Liver (tissue), 9 donors: ENCODE results near the gene NACA. TPM values are rescaled to one million over a fixed set of nuclear protein-coding genes. Genes with fewer than 3 reads are reported as not detected.
A peak's percentile ranks its signal among the peaks of the same experiment; 100 is the strongest.

Experiments
- DNase-seq: peaks from one replicate; pipeline ENCODE4 v3.0.0-alpha.2; 2017; ENCODE audit warnings: low spot score
- H3K27ac ChIP-seq, 2 donors: one replicate each; pipeline ENCODE4 v1.7.0; 2013; ENCODE audit warnings: inconsistent platforms in 2 of 2, low read length in 2 of 2, control low read depth in 1 of 2, low read depth in 1 of 2, mild to moderate bottlenecking in 1 of 2
- H3K27me3 ChIP-seq, 4 donors: one replicate each; pipeline versions ENCODE4 v1.6.1 to v1.7.0; 2013; ENCODE audit warnings: low read length in 3 of 4, inconsistent platforms in 1 of 4, mild to moderate bottlenecking in 1 of 4, moderate library complexity in 1 of 4; ENCODE audit not compliant: control insufficient read depth in 4 of 4, insufficient read depth in 4 of 4
- H3K36me3 ChIP-seq, 4 donors: one replicate each; pipeline versions ENCODE4 v1.6.1 to v1.7.0; 2013; ENCODE audit warnings: low read length in 3 of 4, mild to moderate bottlenecking in 3 of 4, low read depth in 1 of 4, moderate library complexity in 1 of 4; ENCODE audit not compliant: control insufficient read depth in 4 of 4, insufficient read depth in 3 of 4
- H3K4me1 ChIP-seq, 4 donors: one replicate each; pipeline versions ENCODE4 v1.6.1 to v1.7.0; 2013; ENCODE audit warnings: low read length in 3 of 4, mild to moderate bottlenecking in 3 of 4, moderate library complexity in 1 of 4; ENCODE audit not compliant: control insufficient read depth in 4 of 4, insufficient read depth in 4 of 4
- H3K4me3 ChIP-seq, 3 donors: one replicate each; pipeline versions ENCODE4 v1.6.1 to v1.7.0; 2013; ENCODE audit warnings: low read length in 3 of 3, control low read depth in 1 of 3, low read depth in 1 of 3, mild to moderate bottlenecking in 1 of 3
- H3K9ac ChIP-seq, 2 donors: one replicate each; pipeline ENCODE4 v1.7.0; 2013; ENCODE audit warnings: low read length in 2 of 2, mild to moderate bottlenecking in 2 of 2, moderate library complexity in 2 of 2, control low read depth in 1 of 2, low read depth in 1 of 2
- H3K9me3 ChIP-seq, 4 donors: one replicate each; pipeline versions ENCODE4 v1.6.1 to v1.7.0; 2013; ENCODE audit warnings: low read length in 3 of 4; ENCODE audit not compliant: control insufficient read depth in 4 of 4
- ATF3 ChIP-seq: IDR thresholded peaks from 2 replicates; pipeline ENCODE4 v1.6.1; 2016; ENCODE audit warnings: antibody characterized with exemption
- CTCF ChIP-seq: fragments of 150-350 bp; IDR thresholded peaks from 2 replicates; pipeline ENCODE4 v1.5.1; 2017; ENCODE audit warnings: improper control_type of control experiment, low read depth, low read length; ENCODE audit not compliant: missing input control
- EGR1 ChIP-seq, 2 donors: IDR thresholded peaks; 2 replicates each; pipeline ENCODE4 v1.6.1; 2016 to 2018; ENCODE audit warnings: antibody characterized with exemption in 2 of 2, low read depth in 2 of 2
- FOXA1 ChIP-seq: IDR thresholded peaks from 2 replicates; pipeline ENCODE4 v1.6.1; 2016; ENCODE audit warnings: antibody characterized with exemption
- FOXA2 ChIP-seq: IDR thresholded peaks from 2 replicates; pipeline ENCODE4 v1.6.1; 2016; ENCODE audit warnings: antibody characterized with exemption
- GABPA ChIP-seq, 2 donors: IDR thresholded peaks in 1 of 2; conservative IDR thresholded peaks in 1 of 2; 2 replicates each; pipeline ENCODE4 v1.6.1; 2016; ENCODE audit warnings: antibody characterized with exemption in 2 of 2, mild to moderate bottlenecking in 1 of 2, moderate library complexity in 1 of 2
- HNF4A ChIP-seq, 2 donors: conservative IDR thresholded peaks; 2 replicates each; pipeline ENCODE4 v1.6.1; 2016; ENCODE audit warnings: antibody characterized with exemption in 2 of 2, mild to moderate bottlenecking in 2 of 2
- HNF4G ChIP-seq: IDR thresholded peaks from 2 replicates; pipeline ENCODE4 v1.6.1; 2016; ENCODE audit warnings: antibody characterized with exemption
- JUND ChIP-seq, 2 donors: IDR thresholded peaks; 2 replicates each; pipeline ENCODE4 v1.6.1; 2016; ENCODE audit warnings: antibody characterized with exemption in 2 of 2
- MAX ChIP-seq: IDR thresholded peaks from 2 replicates; pipeline ENCODE4 v1.6.1; 2016; ENCODE audit warnings: antibody characterized with exemption
- NR2F2 ChIP-seq: IDR thresholded peaks from 2 replicates; pipeline ENCODE4 v1.6.1; 2016; ENCODE audit warnings: antibody characterized with exemption
- RAD21 ChIP-seq, 2 donors: IDR thresholded peaks; 2 replicates each; pipeline ENCODE4 v1.6.1; 2016; ENCODE audit warnings: antibody characterized with exemption in 2 of 2, mild to moderate bottlenecking in 2 of 2
- REST ChIP-seq: IDR thresholded peaks from 2 replicates; pipeline ENCODE4 v1.6.1; 2016; ENCODE audit warnings: antibody characterized with exemption, mild to moderate bottlenecking
- RXRA ChIP-seq, 2 donors: IDR thresholded peaks; 2 replicates each; pipeline ENCODE4 v1.6.1; 2017 to 2018; ENCODE audit warnings: antibody characterized with exemption in 2 of 2, mild to moderate bottlenecking in 1 of 2
- SP1 ChIP-seq: IDR thresholded peaks from 2 replicates; pipeline ENCODE4 v1.6.1; 2018; ENCODE audit warnings: antibody characterized with exemption, mild to moderate bottlenecking
- TAF1 ChIP-seq: conservative IDR thresholded peaks from 2 replicates; pipeline ENCODE4 v1.6.1; 2016; ENCODE audit warnings: antibody characterized with exemption, mild to moderate bottlenecking
- YY1 ChIP-seq: IDR thresholded peaks from 2 replicates; pipeline ENCODE4 v1.6.1; 2016; ENCODE audit warnings: antibody characterized with exemption, mild to moderate bottlenecking
- ZBTB33 ChIP-seq: IDR thresholded peaks from 2 replicates; pipeline ENCODE4 v1.6.1; 2016; ENCODE audit warnings: antibody characterized with exemption
- WGBS: extraction: QIAGEN DNeasy Blood & Tissue Kit; methylation state at CpG from one replicate; pipeline ENCODE4 v1.1.7; 2013; 5-methylcytosine and 5-hydroxymethylcytosine counted together
- polyA plus RNA-seq, 2 donors: library from polyadenylated mRNA; stranded (reverse) in 1 of 2; unstranded in 1 of 2; fragments of 200-250 nt in 1 of 2; fragments of >200 nt in 1 of 2; fragmentation: Nextera tagmentation in 1 of 2; extraction: Ambion mirVana in 1 of 2; gene quantifications; one replicate each; pipeline versions ENCODE4 v1.2.1 to v1.2.3, GENCODE V29; 2013 to 2015
- total RNA-seq, 2 donors: library from RNA; depleted of rRNA; stranded (reverse); fragments of >200 nt; gene quantifications; one replicate each; pipeline ENCODE4 v1.2.3, GENCODE V29; 2014
- donor health status: healthy.
- donor health status: healthy.
- donor health status: healthy.
- donor health status: healthy.
- donor health status: healthy.

NACA gene
- 100 to 1,000 TPM; 365 to 695 TPM for total RNA-seq
- polyA plus RNA-seq = 100 to 1,000 TPM; 370 to 543 TPM

GRCh38 chr12:56724972-56725722 is at the start of gene NACA:
Gene NACA (minus strand): TSS chr12:56725299. CDS start chr12:56724521, 778 bp downstream.
- TF ChIP-seq YY1 (peak; percentile 100), EGR1 (IDR thresholded peaks at IDR 0.05; ENCODE audit: low read depth in 2 of 2) (peak; percentile 88 to 94), HNF4G (peak; percentile 52), RAD21 (IDR thresholded peaks at IDR 0.05) (peak in 1 of 2 donors; percentile 59), FOXA1 (no peak), JUND (IDR thresholded peaks at IDR 0.05) (peak in 1 of 2 donors; percentile 34), CTCF (no peak), MAX (peak; percentile 91), FOXA2 (peak; percentile 16), GABPA (IDR thresholded peaks at IDR 0.05 in 1 of 2, conservative IDR thresholded peaks at IDR 0.05 in 1 of 2) (peak; percentile 85 to 96), TAF1 (peak; percentile 91), SP1 (peak; percentile 91), REST (peak; percentile 95), ATF3 (peak; percentile 26), ZBTB33 (peak; percentile 94), NR2F2 (peak; percentile 77), HNF4A (conservative IDR thresholded peaks at IDR 0.05) (peak; percentile 62 to 87), RXRA (IDR thresholded peaks at IDR 0.05) (peak; percentile 63 to 75)
- Histone ChIP-seq H3K9ac (peak within 1 kb of the TSS; percentile 96 to 98), H3K36me3 (peaks cover 0 to 10% (median 5%) of the 10 kb centered on the region in 4 donors), H3K27me3 (no peaks in the 10 kb centered on the region), H3K4me1 (peaks cover 9 to 37% (median 30%) of the 10 kb centered on the region in 4 donors), H3K9me3 (no peaks in the 10 kb centered on the region), H3K4me3 (peak within 1 kb of the TSS; percentile 68 to 93 (median 84)), H3K27ac (peak within 1 kb of the TSS; percentile 89 to 92)
- peak; percentile 95 for DNase-seq
- WGBS = under 1% methylated on average over 46 of the region's 46 CpGs
